Measurements from ENCODE around the gene MRPL39.

GRCh38 chr21:25560271-25560685 lies 47.0 kb downstream of the MRPL39 start:
- TF ChIP-seq, protein P1, sequence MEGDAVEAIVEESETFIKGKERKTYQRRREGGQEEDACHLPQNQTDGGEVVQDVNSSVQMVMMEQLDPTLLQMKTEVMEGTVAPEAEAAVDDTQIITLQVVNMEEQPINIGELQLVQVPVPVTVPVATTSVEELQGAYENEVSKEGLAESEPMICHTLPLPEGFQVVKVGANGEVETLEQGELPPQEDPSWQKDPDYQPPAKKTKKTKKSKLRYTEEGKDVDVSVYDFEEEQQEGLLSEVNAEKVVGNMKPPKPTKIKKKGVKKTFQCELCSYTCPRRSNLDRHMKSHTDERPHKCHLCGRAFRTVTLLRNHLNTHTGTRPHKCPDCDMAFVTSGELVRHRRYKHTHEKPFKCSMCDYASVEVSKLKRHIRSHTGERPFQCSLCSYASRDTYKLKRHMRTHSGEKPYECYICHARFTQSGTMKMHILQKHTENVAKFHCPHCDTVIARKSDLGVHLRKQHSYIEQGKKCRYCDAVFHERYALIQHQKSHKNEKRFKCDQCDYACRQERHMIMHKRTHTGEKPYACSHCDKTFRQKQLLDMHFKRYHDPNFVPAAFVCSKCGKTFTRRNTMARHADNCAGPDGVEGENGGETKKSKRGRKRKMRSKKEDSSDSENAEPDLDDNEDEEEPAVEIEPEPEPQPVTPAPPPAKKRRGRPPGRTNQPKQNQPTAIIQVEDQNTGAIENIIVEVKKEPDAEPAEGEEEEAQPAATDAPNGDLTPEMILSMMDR (IDR thresholded peaks at IDR 0.05) = no peak
- TF ChIP-seq POLR2A (IDR thresholded peaks at IDR 0.05) = no peak

Measured in sigmoid colon (tissue), 3 donors.